GM10266 (cell line): ENCODE results near the gene PAK3.
A peak's percentile ranks its signal among the peaks of the same experiment; 100 is the strongest.

Experiments used
- DNase-seq: peaks from one replicate; pipeline ENCODE4 v3.0.0; 2012; ENCODE audit errors: extremely low spot score
- TF ChIP-seq, protein P1 (sequence below): IDR thresholded peaks from 2 replicates; pipeline ENCODE4 v1.5.1; 2012; ENCODE audit warnings: mild to moderate bottlenecking, low read depth; ENCODE audit not compliant: control insufficient read depth, insufficient read depth; ENCODE audit errors: missing control alignments

PAK3 gene

DNA sequence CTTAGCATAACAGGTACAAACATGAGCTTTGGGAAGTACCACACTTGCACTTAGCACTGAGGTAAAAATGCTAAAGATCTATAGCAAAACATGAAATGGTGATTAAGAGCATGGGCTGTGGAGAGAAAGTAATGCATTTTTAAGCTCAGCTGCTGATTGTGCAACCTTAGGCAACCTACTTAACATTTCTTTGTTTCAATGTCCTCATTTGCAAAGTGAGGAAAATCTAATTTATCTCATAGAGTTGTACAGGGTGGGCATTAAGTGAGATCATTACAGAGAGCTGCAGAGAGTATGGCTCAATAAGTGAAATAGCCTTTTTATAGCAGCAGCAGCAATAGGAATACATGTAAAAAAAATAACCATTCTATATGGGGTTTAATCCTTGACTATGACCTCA lies 87.0 kb downstream of the PAK3 start:
- DNase-seq, result no peak
- TF ChIP-seq, protein P1, sequence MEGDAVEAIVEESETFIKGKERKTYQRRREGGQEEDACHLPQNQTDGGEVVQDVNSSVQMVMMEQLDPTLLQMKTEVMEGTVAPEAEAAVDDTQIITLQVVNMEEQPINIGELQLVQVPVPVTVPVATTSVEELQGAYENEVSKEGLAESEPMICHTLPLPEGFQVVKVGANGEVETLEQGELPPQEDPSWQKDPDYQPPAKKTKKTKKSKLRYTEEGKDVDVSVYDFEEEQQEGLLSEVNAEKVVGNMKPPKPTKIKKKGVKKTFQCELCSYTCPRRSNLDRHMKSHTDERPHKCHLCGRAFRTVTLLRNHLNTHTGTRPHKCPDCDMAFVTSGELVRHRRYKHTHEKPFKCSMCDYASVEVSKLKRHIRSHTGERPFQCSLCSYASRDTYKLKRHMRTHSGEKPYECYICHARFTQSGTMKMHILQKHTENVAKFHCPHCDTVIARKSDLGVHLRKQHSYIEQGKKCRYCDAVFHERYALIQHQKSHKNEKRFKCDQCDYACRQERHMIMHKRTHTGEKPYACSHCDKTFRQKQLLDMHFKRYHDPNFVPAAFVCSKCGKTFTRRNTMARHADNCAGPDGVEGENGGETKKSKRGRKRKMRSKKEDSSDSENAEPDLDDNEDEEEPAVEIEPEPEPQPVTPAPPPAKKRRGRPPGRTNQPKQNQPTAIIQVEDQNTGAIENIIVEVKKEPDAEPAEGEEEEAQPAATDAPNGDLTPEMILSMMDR, result no peak

DNA sequence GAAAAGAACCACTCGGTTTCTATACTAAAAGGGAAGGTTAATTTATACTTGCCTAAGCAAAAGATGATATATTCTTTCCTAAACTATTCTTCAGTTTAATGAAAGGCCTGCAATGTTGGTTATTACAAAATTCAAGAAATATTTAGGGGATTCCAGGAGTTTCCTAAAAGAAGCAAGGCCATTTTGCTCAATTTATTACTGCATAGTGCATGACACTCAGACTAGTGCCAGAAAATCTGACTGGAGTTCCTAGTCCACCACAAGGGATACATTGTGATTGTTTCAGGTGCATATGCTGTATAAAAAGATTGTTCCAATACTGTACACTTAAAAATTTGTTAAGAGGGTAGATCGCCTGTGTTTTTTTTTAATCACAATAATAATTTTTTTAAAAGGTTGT lies 95.6 kb downstream of the PAK3 start:
- TF ChIP-seq, protein P1, result no peak
- DNase-seq, result no peak

DNA sequence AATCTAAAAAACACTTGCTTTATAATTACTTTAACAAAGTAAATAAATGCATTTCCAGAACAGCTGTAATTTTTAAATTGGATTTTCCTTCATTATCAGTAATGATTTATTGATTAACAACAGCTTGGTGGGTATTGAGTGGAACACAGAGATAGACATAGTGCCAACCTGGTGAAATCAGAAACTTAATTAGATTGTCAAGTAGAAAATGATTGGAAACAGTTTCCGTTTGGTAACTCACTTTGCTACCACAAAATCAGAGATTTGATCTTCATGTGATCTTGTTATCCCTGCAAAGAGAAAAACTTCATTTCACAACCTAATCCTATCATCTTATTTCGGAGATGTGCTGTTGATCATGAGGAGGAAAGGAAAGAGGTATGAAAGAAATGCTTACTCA lies 103.5 kb downstream of the PAK3 start:
- TF ChIP-seq, protein P1, result no peak
- no peak for DNase-seq

DNA sequence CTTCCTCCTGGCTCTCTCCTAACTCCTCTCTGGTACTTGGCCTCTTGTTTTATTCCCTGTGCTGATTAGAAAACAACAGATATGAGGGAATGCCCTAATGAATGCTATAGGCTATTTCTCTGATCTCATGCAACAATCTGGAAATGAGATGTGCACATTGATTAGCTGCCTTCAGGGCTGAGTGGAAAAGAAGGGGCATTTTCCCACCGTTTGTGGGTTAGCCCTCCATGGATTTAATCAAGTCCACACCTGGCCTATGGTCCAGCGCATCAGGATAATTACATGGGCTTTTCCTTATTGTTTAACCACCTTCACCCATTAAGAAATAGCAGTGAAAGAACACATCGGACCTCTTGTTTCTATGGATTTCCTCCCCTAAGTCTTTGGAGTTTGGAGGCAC lies 104.3 kb downstream of the PAK3 start:
- no peak for DNase-seq
- TF ChIP-seq, protein P1, result no peak

DNA sequence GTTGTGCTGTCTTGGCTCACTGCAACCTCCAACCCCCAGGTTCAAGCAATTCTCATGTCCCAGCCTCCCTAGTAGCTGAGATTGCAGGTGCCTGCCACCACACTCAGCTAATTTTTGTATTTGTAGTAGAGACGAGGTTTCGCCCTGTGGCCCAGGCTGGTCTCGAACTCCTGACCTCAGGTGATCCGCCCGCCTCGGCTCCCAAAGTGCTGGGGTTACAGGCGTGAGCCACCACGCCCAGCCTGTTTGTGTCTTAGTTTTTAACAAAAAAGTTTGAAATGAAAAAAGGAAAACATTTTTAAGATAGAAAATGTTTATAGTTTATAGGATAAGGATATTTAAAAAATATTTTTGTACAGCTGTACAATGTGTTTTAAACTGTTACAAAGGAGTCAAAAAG lies 111.9 kb downstream of the PAK3 start:
- TF ChIP-seq, protein P1, result no peak
- no peak for DNase-seq

DNA sequence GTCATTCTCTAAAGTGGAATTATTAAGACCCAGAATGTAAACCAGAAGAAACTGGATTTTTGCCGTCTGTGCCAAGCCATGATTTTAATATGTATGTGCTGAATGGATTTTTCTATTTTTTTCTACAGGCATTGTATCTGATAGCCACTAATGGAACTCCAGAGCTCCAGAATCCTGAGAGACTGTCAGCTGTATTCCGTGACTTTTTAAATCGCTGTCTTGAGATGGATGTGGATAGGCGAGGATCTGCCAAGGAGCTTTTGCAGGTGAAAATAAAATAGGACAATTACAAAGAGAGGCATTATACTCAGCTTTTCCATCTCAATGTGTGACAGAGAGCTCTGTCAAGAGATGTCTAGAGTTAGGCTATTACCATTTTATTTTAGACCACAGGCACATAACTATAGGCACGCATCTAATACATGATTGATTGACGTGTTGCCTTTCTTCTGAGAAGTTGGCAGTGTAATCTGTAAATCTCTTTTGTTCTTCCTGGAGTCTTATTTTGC lies 120.4 kb downstream of the PAK3 start:
- DNase-seq, result no peak
- TF ChIP-seq, protein P1, result no peak

DNA sequence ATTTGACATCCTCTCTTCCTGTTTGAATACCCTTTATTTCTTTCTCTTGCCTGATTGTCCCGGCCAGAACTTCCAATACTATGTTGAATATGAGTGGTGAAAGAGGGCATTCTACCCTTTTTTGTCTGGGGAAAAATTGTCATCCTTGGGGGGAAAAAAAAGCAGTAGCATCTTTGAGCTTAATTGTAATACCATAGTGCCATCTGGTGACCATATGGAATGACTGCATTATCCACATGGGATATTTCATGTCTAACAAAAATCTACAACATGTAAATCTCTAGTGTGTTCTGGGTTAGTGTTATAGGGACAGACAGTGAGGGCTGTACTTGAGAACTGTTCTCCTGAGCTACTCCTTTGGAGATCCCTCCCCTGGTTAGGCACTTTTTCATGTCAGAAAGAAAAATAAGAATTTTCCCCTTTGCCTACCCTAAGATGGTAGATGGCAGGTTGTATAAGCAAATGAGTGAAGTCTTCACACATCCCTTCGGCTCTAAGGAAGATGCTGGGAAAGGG lies 148.3 kb downstream of the PAK3 start:
- no peak for DNase-seq
- TF ChIP-seq, protein P1, result peak; percentile 43
